Transverse colon (tissue), 4 donors: ENCODE measurements around the gene TNNI2. TPM values are rescaled to one million over a fixed set of nuclear protein-coding genes. Genes with fewer than 3 reads are reported as not detected.
"Not testable (repeated sequence)": the region's sequence is repeated elsewhere in the genome, so short reads cannot be mapped to it uniquely, and the experiment has no call there.

Experiments
- DNase-seq: peaks from one replicate; pipeline ENCODE4 v3.0.0-alpha.2; 2019
- H3K27ac ChIP-seq, 4 donors: fragments of 200-600 bp; sonication (generic); 2 replicates each; pipeline ENCODE4 v1.5.1; 2016 to 2018; ENCODE audit warnings: inconsistent platforms in 4 of 4
- H3K27me3 ChIP-seq: fragments of 200-600 bp; sonication (generic); 2 replicates; pipeline ENCODE4 v1.5.1; 2017; ENCODE audit warnings: inconsistent platforms
- H3K36me3 ChIP-seq, 4 donors: fragments of 200-600 bp; sonication (generic); 2 replicates each; pipeline ENCODE4 v1.5.1; 2017 to 2019; ENCODE audit warnings: inconsistent platforms in 4 of 4
- H3K4me1 ChIP-seq, 4 donors: fragments of 200-600 bp; sonication (generic); 2 replicates each; pipeline ENCODE4 v1.5.1; 2017 to 2020; ENCODE audit warnings: inconsistent platforms in 4 of 4
- H3K4me3 ChIP-seq, 4 donors: fragments of 200-600 bp; sonication (generic); 1 replicate in 1 of 4; 2 replicates in 3 of 4; pipeline versions ENCODE4 v1.5.1 to v1.6.1; 2017 to 2019; ENCODE audit warnings: inconsistent platforms in 4 of 4
- H3K9me3 ChIP-seq, 2 donors: fragments of 200-600 bp; sonication (generic); 2 replicates each; pipeline ENCODE4 v1.5.1; 2017 to 2019; ENCODE audit warnings: inconsistent platforms in 2 of 2
- CTCF ChIP-seq, 5 experiments: fragments of 200-600 bp in 3 of 5; fragments of 450-650 bp in 2 of 5; sonication (generic) in 3 of 5; IDR thresholded peaks; 1 replicate in 2 of 5; 2 replicates in 3 of 5; pipeline ENCODE4 v1.5.1; 2016 to 2017; ENCODE audit warnings: antibody characterized with exemption in 5 of 5, inconsistent platforms in 3 of 5, mild to moderate bottlenecking in 2 of 5, moderate library complexity in 1 of 5
- EP300 ChIP-seq: sonication (generic); formaldehyde crosslinking; IDR thresholded peaks from one replicate; pipeline ENCODE4 v1.6.1; 2017; ENCODE audit warnings: antibody characterized with exemption, low read depth
- POLR2A ChIP-seq: fragments of 450-650 bp; IDR thresholded peaks from one replicate; pipeline ENCODE4 v1.6.1; 2016; ENCODE audit warnings: antibody characterized with exemption, mild to moderate bottlenecking, moderate library complexity
- POLR2AphosphoS5 ChIP-seq, 3 donors: sonication (generic); formaldehyde crosslinking; IDR thresholded peaks; one replicate each; pipeline ENCODE4 v1.6.1; 2016; ENCODE audit warnings: antibody characterized with exemption in 3 of 3
- WGBS, 2 donors: methylation state at CpG; one replicate each; pipeline ENCODE4 v1.1.5; 2018; ENCODE audit warnings: low coverage in 1 of 2; 5-methylcytosine and 5-hydroxymethylcytosine counted together
- in situ Hi-C, 4 donors: fragments of 200-750 bp; cut with MboI; loops; one replicate each; pipeline versions ENCODE4 v1.15.0 to v1.15.1; 2017; ENCODE audit warnings: low sequenced_read_pairs in 3 of 4, low pct_ligation_motif_present in 1 of 4, low pct_unique_long_range_greater_than_20kb in 1 of 4
- intact Hi-C: fragments of 100-400 bp; cut with DNase I; formaldehyde crosslinking; loops from one replicate; pipeline ENCODE4 v1.15.1; 2023; ENCODE audit warnings: low total_unique reads
- total RNA-seq, 4 donors: library from RNA; depleted of rRNA; stranded (reverse); fragments of >200 nt; gene quantifications; one replicate each; pipeline ENCODE4 v1.1.0, GENCODE V29; 2016

Gene TNNI2
- total RNA-seq, 4 donors from 2014 or later: 3.5 to 35.9 TPM; not detected in 2

GRCh38 chr11:1796413-1797011 is 42.3 kb upstream of the TNNI2 start:
- no peak for DNase-seq
- TF ChIP-seq POLR2AphosphoS5 (IDR thresholded peaks at IDR 0.05) (no peak), EP300 (no peak), CTCF (IDR thresholded peaks at IDR 0.05) (no peak), POLR2A (no peak)
- in situ Hi-C loops: no loop called here
- H3K4me3 ChIP-seq: no peak overlapping the region
- H3K27me3 ChIP-seq: peaks cover 26% of the 10 kb centered on the region
- intact Hi-C loops: no loop called here
- H3K9me3 ChIP-seq: no peaks in the 10 kb centered on the region
- 80 to 83% methylated on average over 1 to 12 of the region's 12 CpGs for WGBS, 2 donors
- no peaks in the 10 kb centered on the region for H3K36me3 ChIP-seq
- H3K27ac ChIP-seq: no peak overlapping the region
- peaks cover 0 to 8% (median 0%) of the 10 kb centered on the region in 4 donors for H3K4me1 ChIP-seq

- Histone ChIP-seq H3K27me3 (peaks cover 23% of the 10 kb centered on the region), H3K27ac (no peak overlapping the region), H3K4me3 (no peak overlapping the region), H3K4me1 (peaks cover 0 to 3% (median 0%) of the 10 kb centered on the region in 4 donors), H3K36me3 (no peaks in the 10 kb centered on the region), H3K9me3 (no peaks in the 10 kb centered on the region)
- intact Hi-C loops (no loop called here), in situ Hi-C loops (no loop called here)
- TF ChIP-seq CTCF (IDR thresholded peaks at IDR 0.05) (no peak), POLR2A (no peak), EP300 (no peak), POLR2AphosphoS5 (IDR thresholded peaks at IDR 0.05) (no peak)
- DNase-seq: no peak
- WGBS, 2 donors: 78 to 86% methylated on average over 9 to 14 of the region's 14 CpGs
Observed at GRCh38 chr11:1797391-1798125, 41.2 kb upstream of the TNNI2 start.

- DNase-seq: no peak
- 87% methylated on average over 20 of the region's 20 CpGs; no CpG with 5 or more reads in 1 of the 2 donors for whole genome bisulfite sequencing, 2 donors
- no peaks in the 10 kb centered on the region for H3K4me1 ChIP-seq
Observed at GRCh38 chr11:1803246-1803645, 35.5 kb upstream of the TNNI2 start.

GRCh38 chr11:1803835-1804519 is 34.8 kb upstream of the TNNI2 start:
- WGBS, 2 donors: 75% methylated on average over 24 of the region's 42 CpGs; no CpG with 5 or more reads in 1 of the 2 donors
- H3K4me1 ChIP-seq, H3K9me3 ChIP-seq, intact Hi-C loops, DNase-seq, H3K36me3 ChIP-seq, H3K27ac ChIP-seq, H3K4me3 ChIP-seq: not testable (repeated sequence)
- peaks cover 47% of the 10 kb centered on the region for H3K27me3 ChIP-seq
- in situ Hi-C loops: loop anchor here in 1 of 4 donors (25.0 kb wide), 1 partner anchor 92 kb away; no protein-coding TSS in a partner anchor

More at GRCh38 chr11:1803246-1803645, 35.5 kb upstream of the TNNI2 start:
- TF ChIP-seq POLR2AphosphoS5 (IDR thresholded peaks at IDR 0.05): no peak
- no peak for TF ChIP-seq POLR2A
- TF ChIP-seq EP300: no peak
- no peak for TF ChIP-seq CTCF (IDR thresholded peaks at IDR 0.05)
- H3K36me3 ChIP-seq: no peaks in the 10 kb centered on the region
- H3K4me3 ChIP-seq: no peak overlapping the region
- no peaks in the 10 kb centered on the region for H3K9me3 ChIP-seq
- no peak overlapping the region for H3K27ac ChIP-seq
- intact Hi-C loops (no loop called here), in situ Hi-C loops (loop anchor here in 1 of 4 donors (25.0 kb wide), 1 partner anchor 91 kb away; no protein-coding TSS in a partner anchor)
- H3K27me3 ChIP-seq: peaks cover 46% of the 10 kb centered on the region
